Stimulated activated CD8-positive, alpha-beta memory T cell treated with anti-CD3 and anti-CD28 coated beads, Interleukin-12 subunit alpha, Interleukin-12 subunit beta, amount 100 ng/mL, for 4 hours (primary cell): Measurements from ENCODE around the gene NAB1.
A peak's percentile ranks its signal among the peaks of the same experiment; 100 is the strongest.
"Not testable (repeated sequence)": the region's sequence is repeated elsewhere in the genome, so short reads cannot be mapped to it uniquely, and the experiment has no call there.

Source experiments
- DNase-seq: peaks from one replicate; pipeline ENCODE4 v3.0.0-alpha.2; 2020; ENCODE audit warnings: low read depth

NAB1 gene

DNA sequence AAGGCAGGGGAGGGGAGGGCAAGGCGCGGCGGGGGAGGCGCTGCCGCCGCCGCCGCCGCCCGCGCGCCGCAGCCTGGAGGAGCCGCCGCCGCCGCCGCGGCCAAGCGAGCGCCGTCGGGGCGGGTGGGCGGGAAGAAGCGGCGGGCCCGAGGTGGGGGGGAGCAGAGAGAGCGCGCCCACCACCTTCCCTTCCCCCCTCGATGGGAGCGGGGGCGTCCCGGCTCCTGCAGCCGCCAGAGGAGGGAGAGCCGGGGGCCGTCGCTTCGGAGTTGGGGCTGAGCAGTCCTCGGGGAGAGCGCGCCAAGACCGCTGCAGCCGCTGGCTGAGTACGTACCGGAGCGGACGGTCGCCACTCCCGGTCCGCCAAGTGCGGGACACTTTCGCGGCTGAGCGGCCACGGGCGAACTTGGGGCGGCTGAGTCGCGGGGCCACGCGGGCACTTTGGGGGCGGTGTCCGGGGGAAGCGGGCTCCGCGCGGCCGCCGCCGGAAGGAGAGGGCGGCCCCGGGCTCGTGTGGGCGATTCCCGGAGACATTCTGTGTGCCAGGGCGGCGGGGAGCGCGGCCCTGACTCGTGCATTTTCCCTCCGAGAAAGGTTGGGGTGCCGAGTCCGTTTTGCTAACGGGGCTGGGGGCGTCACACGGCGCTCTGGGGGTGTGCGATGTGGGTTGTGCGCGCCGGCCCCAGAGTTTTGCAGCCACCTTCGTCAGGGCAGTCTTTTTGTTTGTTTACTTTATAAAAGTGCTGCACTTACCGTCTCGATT is at the start of gene NAB1:
Gene NAB1, plus strand, starts transcription at position 49 of the 763 bp plus-strand sequence. CDS start 10,094 bp downstream, outside the sequence.
- DNase-seq = peak; percentile 75

- no peak for DNase-seq
Measured at GRCh38 chr2:190599546-190600220, 49.2 kb upstream of the NAB1 start.

GRCh38 chr2:190600293-190601103 is 48.4 kb upstream of the NAB1 start:
- no peak for DNase-seq

DNA sequence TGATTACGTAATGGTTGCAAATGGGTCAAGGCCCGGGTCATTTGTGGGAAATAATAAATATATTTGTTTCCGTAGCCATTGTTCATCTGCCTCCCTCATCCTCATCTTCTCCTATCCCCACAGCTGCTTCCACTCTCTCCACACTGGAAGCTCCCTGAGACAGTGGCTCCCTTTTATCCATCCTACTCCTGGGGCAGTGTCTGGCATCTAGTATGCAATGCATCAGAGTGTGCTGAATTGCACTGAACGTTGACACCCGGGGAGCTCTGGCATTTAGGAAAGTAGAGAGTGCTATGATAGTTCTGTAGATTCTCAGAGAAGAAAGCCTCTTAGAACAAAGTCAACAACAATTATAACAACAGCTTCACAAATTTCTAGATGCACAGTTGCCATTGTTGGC is 45.5 kb upstream of the NAB1 start:
- no peak for DNase-seq

DNA sequence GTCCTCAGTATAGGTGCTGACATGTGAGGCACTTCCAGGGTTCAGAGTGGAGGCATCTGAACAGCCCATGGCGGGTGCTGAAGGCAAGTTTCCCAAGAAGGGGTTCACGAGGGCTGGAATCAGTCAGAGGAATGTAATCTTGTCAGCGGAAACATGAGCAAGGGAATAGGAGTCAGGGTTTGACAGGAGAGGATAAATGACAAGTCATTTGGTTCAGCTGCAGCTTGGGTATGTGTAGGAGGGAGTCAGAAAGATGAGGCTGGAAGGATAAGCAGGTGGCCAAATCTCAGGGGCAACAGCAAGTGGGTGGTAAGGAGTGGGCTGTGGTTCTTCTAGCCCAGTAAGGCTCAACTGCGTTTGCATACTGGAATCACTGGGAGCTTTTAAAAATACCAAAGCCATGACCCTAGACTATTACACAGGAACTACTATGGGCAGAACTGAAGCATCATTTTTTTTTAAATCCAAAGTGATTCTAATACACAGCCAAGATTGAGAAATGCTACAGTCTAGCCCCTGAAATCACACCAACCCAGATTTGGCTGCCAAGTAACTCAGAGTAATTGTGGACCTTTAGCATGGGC is 41.8 kb upstream of the NAB1 start:
- no peak for DNase-seq

DNA sequence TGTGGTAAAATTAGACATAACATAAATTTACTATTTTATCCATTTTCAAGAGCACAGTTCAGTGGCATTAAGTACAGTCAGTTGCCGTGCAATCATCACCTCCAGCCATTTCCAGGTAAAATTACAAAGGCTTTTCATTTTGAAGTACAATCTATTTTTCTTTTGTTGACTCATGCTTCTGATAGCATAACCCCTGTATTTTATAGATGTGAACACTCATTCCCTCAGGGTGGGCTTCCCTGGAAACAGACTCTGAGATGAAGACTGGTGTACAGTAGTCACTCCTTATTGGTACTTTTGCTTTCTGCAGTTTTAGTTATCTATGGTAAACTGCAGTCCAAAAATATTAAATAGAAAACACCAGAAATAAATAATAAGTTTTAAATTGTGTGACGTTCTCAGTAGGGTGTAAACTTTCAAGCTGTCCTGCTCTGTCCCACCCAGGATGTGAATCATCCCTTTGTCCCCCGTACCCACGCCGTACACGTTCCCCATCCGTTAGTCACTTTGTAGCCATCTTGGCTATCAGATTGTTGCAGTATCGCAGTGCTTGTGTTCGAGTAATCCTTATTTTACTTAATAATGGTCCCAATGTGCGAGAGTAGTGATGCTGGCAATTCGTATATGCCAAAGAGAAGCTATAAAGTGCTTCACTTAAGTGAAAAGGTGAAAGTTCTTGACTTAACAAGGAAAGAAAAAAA is 41.1 kb upstream of the NAB1 start:
- DNase-seq = no peak

- DNase-seq = not testable (repeated sequence)
Measured at GRCh38 chr2:190608863-190609262, 40.0 kb upstream of the NAB1 start.

- DNase-seq = not testable (repeated sequence)
Measured at GRCh38 chr2:190609397-190609796, 39.5 kb upstream of the NAB1 start.

DNA sequence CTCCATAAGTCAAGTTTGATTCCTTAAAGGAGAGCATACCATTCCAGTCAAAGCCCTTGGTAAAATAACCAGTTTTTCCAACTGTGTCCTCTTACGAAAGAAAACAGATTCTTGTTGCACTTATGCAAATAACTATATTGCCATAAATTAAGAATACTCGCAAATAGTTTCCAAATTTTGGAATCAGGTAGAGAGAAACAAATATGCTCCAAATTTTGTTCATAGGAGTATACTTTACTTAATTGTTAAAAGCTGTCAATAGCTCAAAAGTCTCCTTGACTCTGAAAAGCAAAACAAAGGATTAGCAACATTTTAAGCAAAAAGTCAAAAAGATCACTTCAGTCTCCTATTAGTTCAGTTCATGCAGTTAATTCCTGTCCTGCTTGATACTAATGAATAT is 38.4 kb upstream of the NAB1 start:
- not testable (repeated sequence) for DNase-seq

DNA sequence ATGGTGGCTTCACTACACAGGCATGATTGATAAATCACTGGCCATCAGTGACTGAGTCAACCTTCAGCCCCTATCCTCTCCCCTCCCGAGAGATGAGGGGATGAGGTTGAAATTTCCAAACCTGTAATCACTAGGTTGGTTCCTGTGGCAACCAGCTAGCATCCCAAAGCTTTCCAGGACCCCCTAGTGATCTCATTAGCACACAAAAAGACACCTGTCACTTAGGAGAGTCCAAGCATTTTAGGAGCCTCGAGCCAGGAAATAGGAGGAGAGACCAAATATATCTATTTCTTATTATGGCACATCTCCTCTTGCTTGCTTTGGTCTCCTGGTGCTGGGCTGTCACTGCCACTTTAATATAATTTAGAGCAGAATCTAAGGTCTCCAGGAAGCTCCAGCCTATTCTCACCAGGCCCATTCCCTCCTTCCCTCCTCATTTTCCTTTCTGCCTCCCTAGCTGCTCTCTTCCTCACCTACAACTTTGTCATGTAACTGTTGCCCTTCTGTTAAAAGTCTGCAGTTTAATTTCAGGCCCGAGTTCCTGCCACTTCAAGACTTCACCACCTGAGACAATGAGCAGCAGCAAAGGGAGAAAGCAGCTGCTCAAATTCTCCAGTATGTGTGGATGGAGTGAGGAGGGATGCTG is 33.2 kb upstream of the NAB1 start:
- no peak for DNase-seq

GRCh38 chr2:190618030-190618429 is 30.9 kb upstream of the NAB1 start:
- no peak for DNase-seq

GRCh38 chr2:190625691-190626090 is 23.2 kb upstream of the NAB1 start:
- DNase-seq = no peak

DNA sequence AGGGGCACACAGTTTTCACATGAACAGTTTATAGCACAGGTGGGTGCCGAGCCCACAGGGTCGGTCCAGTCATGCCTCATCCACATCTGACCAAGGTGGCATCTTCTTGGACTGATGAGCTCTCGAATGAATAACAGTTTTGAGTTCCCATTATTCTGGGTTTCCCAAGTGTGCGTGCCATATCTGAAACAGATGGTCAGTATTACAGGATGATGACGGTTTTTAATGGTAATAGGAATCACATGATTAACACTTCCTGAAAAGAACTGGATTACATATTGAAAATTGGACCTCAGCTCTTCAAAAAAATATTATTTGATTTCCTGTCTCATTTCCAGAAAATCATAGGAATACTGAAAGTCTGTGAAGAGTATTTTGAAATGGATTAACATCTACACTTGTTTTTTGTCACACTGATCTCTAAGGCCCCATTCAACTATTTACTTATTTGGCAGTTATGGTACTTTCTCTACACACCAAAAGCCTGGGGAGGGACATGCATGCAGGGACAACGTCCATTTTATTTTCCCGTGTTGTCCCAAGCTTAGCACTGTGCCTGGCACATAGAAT is 22.2 kb upstream of the NAB1 start:
- DNase-seq = no peak

- no peak for DNase-seq
Measured at GRCh38 chr2:190627448-190628412, 21.2 kb upstream of the NAB1 start.

DNA sequence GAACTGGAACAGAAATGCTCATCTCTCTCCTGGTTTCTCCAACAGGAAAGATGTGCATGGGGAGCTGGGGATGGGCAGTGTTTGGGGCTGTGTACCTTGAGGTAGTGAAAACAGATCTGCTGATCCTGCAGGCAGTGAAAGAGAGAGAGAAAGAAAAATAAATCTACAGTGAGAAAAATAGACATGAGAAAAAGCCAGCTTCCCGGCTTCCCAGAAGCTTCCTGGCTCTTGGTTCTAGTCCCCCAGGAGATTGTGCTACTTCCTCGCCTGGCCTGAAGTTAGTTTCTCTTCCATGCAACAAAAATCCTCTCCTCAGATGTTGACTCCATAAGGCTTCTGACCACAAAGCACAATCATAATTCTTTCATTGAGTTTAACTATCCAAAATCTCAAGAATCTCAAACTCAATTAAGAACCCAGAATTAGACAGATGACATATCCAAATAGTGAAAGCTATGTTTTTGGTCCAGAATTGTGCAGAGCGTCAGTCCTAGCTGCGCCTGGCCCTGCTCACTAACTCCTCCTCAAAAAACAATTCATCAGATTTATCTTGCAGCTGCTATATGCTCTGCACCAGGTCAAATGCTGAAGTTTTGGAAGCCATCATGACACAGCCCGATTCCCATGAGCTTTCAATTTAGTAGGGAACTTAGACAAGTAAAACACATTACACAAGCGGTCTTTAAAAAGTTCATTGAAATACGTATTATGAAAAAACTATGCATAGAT is 20.1 kb upstream of the NAB1 start:
- no peak for DNase-seq

DNA sequence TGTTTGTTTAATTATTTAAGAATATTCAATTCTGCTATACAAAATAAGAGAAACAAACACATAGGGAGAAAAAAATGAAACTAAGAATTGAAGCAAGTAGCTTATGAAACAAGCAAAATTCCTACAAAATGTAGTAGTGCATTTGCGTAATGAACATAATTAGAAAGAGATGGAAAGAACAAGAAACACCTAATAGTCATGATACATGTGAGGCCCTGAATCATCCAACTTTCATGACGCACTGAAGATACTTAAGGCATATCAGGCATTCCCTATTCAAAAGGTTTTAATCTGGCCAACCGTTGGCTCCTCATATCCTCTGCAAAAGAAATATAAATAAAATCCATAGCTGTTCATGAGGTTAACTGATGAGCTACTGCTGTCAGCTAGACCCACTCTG is 14.5 kb upstream of the NAB1 start:
- DNase-seq = no peak

GRCh38 chr2:190635781-190636180 is 13.1 kb upstream of the NAB1 start:
- DNase-seq = no peak

- no peak for DNase-seq
Measured at GRCh38 chr2:190636361-190636760, 12.5 kb upstream of the NAB1 start.

- DNase-seq = no peak
Measured at GRCh38 chr2:190637281-190637734, 11.6 kb upstream of the NAB1 start.
